IMR-90 (cell line): ENCODE measurements around the gene NHSL2. TPM values are rescaled to one million over a fixed set of nuclear protein-coding genes. Genes with fewer than 3 reads are reported as not detected.

Experiments used
- ATAC-seq: fragments of 200-7000 bp; cut with Tn5 transposase; 2 replicates; pipeline ENCODE4 v1.9.1; 2020; ENCODE audit warnings: low read depth, mild to moderate bottlenecking, moderate library complexity
- BruUV-seq: library from RNA; stranded (reverse); fragments of 400-500 nt; replicated peaks from 2 replicates; lab custom pipeline; 2021; lab: Mats Ljungman, UMichigan
- CTCF ChIA-PET: fragments of 300-600 bp; formaldehyde crosslinking; extraction: SDS; loops from one replicate; lab custom pipeline; 2021; ENCODE audit warnings: antibody characterized with exemption; lab: Yijun Ruan, JAX
- POLR2A ChIA-PET: fragments of 300-600 bp; sonication (Branson Sonifier 250); formaldehyde crosslinking; loops from one replicate; lab custom pipeline; 2022; ENCODE audit warnings: antibody characterized with exemption; ENCODE audit not compliant: unreplicated experiment; lab: Charles Lee
- DNase-seq: peaks from one replicate; pipeline ENCODE4 v3.0.0; 2013
- H2AFZ ChIP-seq: replicated peaks from 2 replicates; pipeline ENCODE3; 2013; ENCODE audit warnings: low read length, mild to moderate bottlenecking; ENCODE audit not compliant: poor library complexity
- H2AK5ac ChIP-seq: 2 replicates; pipeline ENCODE4 v1.6.1; 2013; ENCODE audit warnings: low read depth, low read length, inconsistent platforms
- H2AK9ac ChIP-seq: replicated peaks from 2 replicates; pipeline ENCODE3; 2013; ENCODE audit warnings: mild to moderate bottlenecking, low read depth, low read length, moderate library complexity; ENCODE audit not compliant: poor library complexity
- H2BK120ac ChIP-seq: 2 replicates; pipeline ENCODE4 v1.6.1; 2013; ENCODE audit warnings: low read depth, low read length, inconsistent platforms
- H2BK15ac ChIP-seq: 3 replicates; pipeline ENCODE4 v1.6.1; 2013; ENCODE audit warnings: low read depth, low read length, inconsistent platforms
- H2BK20ac ChIP-seq: 2 replicates; pipeline ENCODE4 v1.6.1; 2013; ENCODE audit warnings: low read depth, mild to moderate bottlenecking, inconsistent platforms, low read length, moderate library complexity
- H2BK5ac ChIP-seq: 2 replicates; pipeline ENCODE4 v1.6.1; 2013; ENCODE audit warnings: mild to moderate bottlenecking, low read depth, low read length, inconsistent platforms; ENCODE audit not compliant: poor library complexity, severe bottlenecking
- H3K14ac ChIP-seq: replicated peaks from 2 replicates; pipeline ENCODE4 v1.6.1; 2013; ENCODE audit warnings: low read depth, low read length, inconsistent platforms
- H3K18ac ChIP-seq: 2 replicates; pipeline ENCODE4 v1.6.1; 2013; ENCODE audit warnings: low read depth, low read length, control low read depth
- H3K23ac ChIP-seq: 2 replicates; pipeline ENCODE4 v1.6.1; 2013; ENCODE audit warnings: low read depth, low read length, inconsistent platforms
- H3K27ac ChIP-seq: 2 replicates; pipeline ENCODE4 v1.5.1; 2013; ENCODE audit warnings: mild to moderate bottlenecking, control low read depth, low read length; ENCODE audit not compliant: insufficient read depth
- H3K27me3 ChIP-seq: 2 replicates; pipeline ENCODE4 v1.6.1; 2013; ENCODE audit warnings: low read length; ENCODE audit not compliant: control insufficient read depth, insufficient read depth
- H3K36me3 ChIP-seq: 2 replicates; pipeline ENCODE4 v1.6.1; 2013; ENCODE audit warnings: low read length, mixed read lengths; ENCODE audit not compliant: control insufficient read depth, insufficient read depth
- H3K4ac ChIP-seq: 2 replicates; pipeline ENCODE4 v1.6.1; 2013; ENCODE audit warnings: low read depth, low read length, inconsistent platforms
- H3K4me1 ChIP-seq: 2 replicates; pipeline ENCODE4 v1.6.1; 2013; ENCODE audit warnings: low read length, mixed read lengths; ENCODE audit not compliant: control insufficient read depth, insufficient read depth
- H3K4me2 ChIP-seq: 2 replicates; pipeline ENCODE4 v1.6.1; 2013; ENCODE audit warnings: low read depth, mild to moderate bottlenecking, control low read depth, low read length, moderate library complexity
- H3K4me3 ChIP-seq: 2 replicates; pipeline ENCODE4 v1.5.1; 2013; ENCODE audit warnings: low read depth, mild to moderate bottlenecking, control low read depth, low read length, moderate library complexity; ENCODE audit not compliant: insufficient read depth
- H3K56ac ChIP-seq: 2 replicates; pipeline ENCODE4 v1.6.1; 2013; ENCODE audit warnings: low read length, inconsistent platforms; ENCODE audit not compliant: insufficient read depth; ENCODE audit errors: extremely low read depth
- H3K79me1 ChIP-seq, 2 experiments: 2 replicates each; pipeline ENCODE4 v1.6.1; 2013; ENCODE audit warnings: low read length in 2 of 2, inconsistent platforms in 1 of 2, low read depth in 1 of 2
- H3K9ac ChIP-seq: 2 replicates; pipeline ENCODE4 v1.6.1; 2013; ENCODE audit warnings: low read depth, low read length, control low read depth
- H3K9me1 ChIP-seq: 2 replicates; pipeline ENCODE4 v1.6.1; 2013; ENCODE audit warnings: low read length, inconsistent platforms; ENCODE audit not compliant: insufficient read depth
- H3K9me3 ChIP-seq: 2 replicates; pipeline ENCODE4 v1.6.1; 2013; ENCODE audit warnings: low read length; ENCODE audit not compliant: control insufficient read depth, insufficient read depth
- H4K20me1 ChIP-seq: 2 replicates; pipeline ENCODE4 v1.6.1; 2013; ENCODE audit warnings: low read length, inconsistent platforms; ENCODE audit not compliant: insufficient read depth
- H4K5ac ChIP-seq: 2 replicates; pipeline ENCODE4 v1.6.1; 2013; ENCODE audit warnings: mild to moderate bottlenecking, low read depth, low read length, control low read depth
- H4K8ac ChIP-seq, 2 experiments: 2 replicates each; pipeline ENCODE4 v1.6.1; 2013; ENCODE audit warnings: low read depth in 2 of 2, low read length in 2 of 2, control low read depth in 1 of 2, inconsistent platforms in 1 of 2
- H4K91ac ChIP-seq: 2 replicates; pipeline ENCODE4 v1.6.1; 2013; ENCODE audit warnings: low read depth, low read length, inconsistent platforms; ENCODE audit not compliant: insufficient read depth
- CHD1 ChIP-seq: IDR thresholded peaks from 2 replicates; pipeline ENCODE4 v1.6.1; 2012; ENCODE audit warnings: low read depth, low read length, improper control_type of control experiment
- CTCF ChIP-seq: conservative IDR thresholded peaks from 2 replicates; pipeline ENCODE4 v1.5.1; 2012; ENCODE audit warnings: mild to moderate bottlenecking, low read depth, low read length, improper control_type of control experiment
- FOS ChIP-seq: fragments of 150-350 bp; IDR thresholded peaks from 2 replicates; pipeline ENCODE4 v1.6.1; 2016; ENCODE audit warnings: low read depth, low read length
- MAFK ChIP-seq: IDR thresholded peaks from 2 replicates; pipeline ENCODE4 v1.6.1; 2012; ENCODE audit warnings: low read depth, low read length, improper control_type of control experiment
- MAZ ChIP-seq: IDR thresholded peaks from 2 replicates; pipeline ENCODE4 v1.6.1; 2012; ENCODE audit warnings: low read depth, mild to moderate bottlenecking, low read length, improper control_type of control experiment, moderate library complexity, borderline replicate concordance
- MXI1 ChIP-seq: IDR thresholded peaks from 2 replicates; pipeline ENCODE4 v1.6.1; 2012; ENCODE audit warnings: low read depth, mild to moderate bottlenecking, low read length, moderate library complexity, borderline replicate concordance
- POLR2A ChIP-seq: IDR thresholded peaks from 2 replicates; pipeline ENCODE4 v1.6.1; 2012; ENCODE audit warnings: mild to moderate bottlenecking, low read depth, low read length
- RAD21 ChIP-seq: IDR thresholded peaks from 2 replicates; pipeline ENCODE4 v1.6.1; 2012; ENCODE audit warnings: low read length, improper control_type of control experiment
- RCOR1 ChIP-seq: IDR thresholded peaks from 2 replicates; pipeline ENCODE4 v1.6.1; 2012; ENCODE audit warnings: mild to moderate bottlenecking, low read length, improper control_type of control experiment; ENCODE audit not compliant: insufficient replicate concordance
- RFX5 ChIP-seq: IDR thresholded peaks from 2 replicates; pipeline ENCODE4 v1.8.0; 2012; ENCODE audit warnings: low read depth, mild to moderate bottlenecking, low read length, moderate library complexity
- SMC3 ChIP-seq: fragments of 150-350 bp; IDR thresholded peaks from 2 replicates; pipeline ENCODE4 v1.6.1; 2016; ENCODE audit warnings: low read depth, mild to moderate bottlenecking, antibody characterized with exemption, low read length, moderate library complexity
- USF2 ChIP-seq: fragments of 150-350 bp; IDR thresholded peaks from 2 replicates; pipeline ENCODE4 v1.6.1; 2017; ENCODE audit warnings: mild to moderate bottlenecking, antibody characterized with exemption, low read length, low read depth
- WGBS, 2 experiments: methylation state at CpG; one replicate each; pipeline versions ENCODE4 v1.1.5 to v1.1.7; 2013; ENCODE audit warnings: missing lambda C conversion rate in 2 of 2; ENCODE audit not compliant: insufficient read length in 1 of 2; ENCODE audit errors: extremely low coverage in 2 of 2; 5-methylcytosine and 5-hydroxymethylcytosine counted together
- dilution Hi-C: fragments of 300-500 bp; cut with HindIII; formaldehyde crosslinking; loops from one replicate; pipeline ENCODE4 v1.14.3; 2018; ENCODE audit warnings: low sequenced_read_pairs; ENCODE audit not compliant: unreplicated experiment
- in situ Hi-C: fragments of 300-500 bp; cut with MboI; formaldehyde crosslinking; loops from 3 replicates; pipeline ENCODE4 v1.14.3; 2019; ENCODE audit warnings: low sequenced_read_pairs, inconsistent platforms, mixed read lengths
- intact Hi-C: fragments of 100-400 bp; cut with micrococcal nuclease; formaldehyde crosslinking; loops from 2 replicates; pipeline ENCODE4 v1.10.0; 2022
- polyA plus RNA-seq, 3 experiments: library from polyadenylated mRNA; depleted of rRNA; stranded (reverse); fragments of >200 nt; gene quantifications; 2 replicates each; pipeline ENCODE4 v1.2.3, GENCODE V29; 2012; ENCODE audit warnings: low replicate concordance in 1 of 3
- total RNA-seq: library from RNA; depleted of rRNA; stranded (reverse); fragments of >200 nt; gene quantifications from 2 replicates; pipeline ENCODE4 v1.2.3, GENCODE V29; 2012

Gene NHSL2
- total and polyA plus RNA-seq, 2 of the 4 experiments (the other 2 are of a cell fraction), result 0.72 to 0.75 TPM

GRCh38 chrX:72023071-72023470, 112.4 kb downstream of the NHSL2 start:
- Histone ChIP-seq H3K36me3 (no peaks in the 10 kb centered on the region), H3K9me1 (0 out of 2 replicates have a peak, but pooled peaks cover 3% of the 10 kb centered on the region), H3K27ac (no peak overlapping the region), H2BK15ac (no peak overlapping the region), H3K56ac (no peak overlapping the region), H4K8ac (no peak overlapping the region), H3K4me2 (no peak overlapping the region), H3K18ac (no peak overlapping the region), H3K14ac (no peak overlapping the region), H3K9me3 (no peaks in the 10 kb centered on the region), H4K91ac (no peak overlapping the region), H3K23ac (no peak overlapping the region), H2AFZ (no peak overlapping the region), H2AK5ac (no peak overlapping the region), H3K27me3 (peaks cover 53% of the 10 kb centered on the region), H3K4me1 (peaks cover 2% of the 10 kb centered on the region; the same call in 1 of the 2 replicates), H4K5ac (no peak overlapping the region), H3K9ac (no peak overlapping the region), H2AK9ac (no peak overlapping the region), H2BK5ac (no peak overlapping the region), H3K4ac (no peak overlapping the region), H3K4me3 (no peak overlapping the region), H3K79me1 (no peaks in the 10 kb centered on the region), H4K20me1 (no peaks in the 10 kb centered on the region; the same call in 1 of the 2 replicates), H2BK120ac (no peak overlapping the region), H2BK20ac (no peak overlapping the region)
- TF ChIP-seq MAFK (no peak), SMC3 (no peak), USF2 (no peak), POLR2A (no peak), RAD21 (no peak), FOS (no peak), RCOR1 (no peak), MXI1 (no peak), MAZ (no peak), RFX5 (no peak), CTCF (no peak), CHD1 (no peak)
- WGBS, 2 experiments, result 71% methylated on average over 1 of the region's 2 CpGs; no CpG with 5 or more reads in 1 of the 2 experiments
- DNase-seq (no peak), ATAC-seq (no peak)
- CTCF ChIA-PET, result no interaction called here
- intact Hi-C loops, result no loop called here
- dilution Hi-C loops, result no loop called here
- BruUV-seq, result no TSS peak
- in situ Hi-C loops, result loop anchor here (5.0 to 25.0 kb wide), 2 partner anchors 104 to 514 kb away; no protein-coding TSS in a partner anchor
- POLR2A ChIA-PET, result no interaction called here
